NCI-H187 treated with DMSO at 0.1 percent for 48 hours (cell line): Measurements from ENCODE around the gene TGFBR1.

Experiments used
- DNase-seq: peaks from one replicate; lab custom pipeline; 2025; lab: John Stamatoyannopoulos, UW

TGFBR1 gene

GRCh38 chr9:99137225-99137624, 32.3 kb downstream of the TGFBR1 start:
- no peak for DNase-seq

GRCh38 chr9:99137891-99138290, 33.0 kb downstream of the TGFBR1 start:
- DNase-seq, result no peak

GRCh38 chr9:99138424-99139284, 33.7 kb downstream of the TGFBR1 start:
- no peak for DNase-seq

- DNase-seq, result no peak
These were observed 35.0 kb downstream of the TGFBR1 start for GRCh38 chr9:99139868-99140267.

- DNase-seq, result no peak
These were observed 35.9 kb downstream of the TGFBR1 start for GRCh38 chr9:99140685-99141314.

GRCh38 chr9:99141849-99142248, 36.9 kb downstream of the TGFBR1 start:
- no peak for DNase-seq

- no peak for DNase-seq
These were observed 37.4 kb downstream of the TGFBR1 start for GRCh38 chr9:99142275-99142674.

- DNase-seq, result no peak
These were observed 38.7 kb downstream of the TGFBR1 start for GRCh38 chr9:99143655-99144054.

GRCh38 chr9:99144966-99145365, 40.1 kb downstream of the TGFBR1 start:
- DNase-seq, result no peak

GRCh38 chr9:99146574-99146973, 41.7 kb downstream of the TGFBR1 start:
- DNase-seq, result no peak

- DNase-seq, result no peak
These were observed 42.3 kb downstream of the TGFBR1 start for GRCh38 chr9:99147177-99147576.

GRCh38 chr9:99150451-99151171, 45.7 kb downstream of the TGFBR1 start:
- DNase-seq, result no peak

- DNase-seq, result no peak
These were observed 49.4 kb downstream of the TGFBR1 start for GRCh38 chr9:99154356-99154755.

- DNase-seq, result no peak
These were observed 50.8 kb downstream of the TGFBR1 start for GRCh38 chr9:99155736-99156135.

GRCh38 chr9:99158629-99159028, 53.7 kb downstream of the TGFBR1 start:
- no peak for DNase-seq

GRCh38 chr9:99160173-99160572, 55.3 kb downstream of the TGFBR1 start:
- no peak for DNase-seq

- no peak for DNase-seq
These were observed 57.9 kb downstream of the TGFBR1 start for GRCh38 chr9:99162759-99163364.

GRCh38 chr9:99166149-99166548, 61.2 kb downstream of the TGFBR1 start:
- no peak for DNase-seq

- no peak for DNase-seq
These were observed 62.2 kb downstream of the TGFBR1 start for GRCh38 chr9:99167119-99167518.

- no peak for DNase-seq
These were observed 62.8 kb downstream of the TGFBR1 start for GRCh38 chr9:99167694-99168093.

- no peak for DNase-seq
These were observed 64.2 kb downstream of the TGFBR1 start for GRCh38 chr9:99169086-99169485.

- DNase-seq, result no peak
These were observed 65.3 kb downstream of the TGFBR1 start for GRCh38 chr9:99169982-99170761.
